ENCODE measurements around the gene CAPN8. TPM values are rescaled to one million over a fixed set of nuclear protein-coding genes. Genes with fewer than 3 reads are reported as not detected.

The CAPN8 gene
- total and polyA plus RNA-seq, 2 donors (not counting 1 experiment from before 2014, with no cell fraction given), result 0.37 to 0.52 TPM

DNA sequence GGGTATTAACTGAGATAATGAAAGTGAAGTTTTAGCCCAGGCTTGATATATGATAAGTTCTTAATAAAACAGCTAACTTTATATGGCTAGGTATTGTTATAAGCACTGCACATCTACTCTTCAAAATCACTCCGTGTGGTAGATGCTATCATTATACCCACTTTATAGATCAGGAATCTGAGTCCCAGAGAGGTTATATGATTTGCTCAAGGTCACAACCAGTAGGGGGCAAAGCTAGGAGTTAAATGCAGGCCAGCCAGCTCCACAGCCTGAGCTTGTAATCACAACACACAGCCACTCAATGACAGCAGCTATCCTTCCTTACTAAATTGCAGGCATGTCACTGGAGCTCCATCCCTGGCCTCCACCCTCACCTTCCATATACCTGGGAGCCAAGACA, 115.8 kb downstream of the CAPN8 start:
- Histone ChIP-seq H3K4me1 (ENCODE audit: control insufficient read depth in 2 of 2, insufficient read depth in 2 of 2, low read length in 2 of 2) (peaks cover 0 to 14% of the 10 kb centered on the region in 2 donors), H3K9me3 (ENCODE audit: control extremely low read depth in 1 of 3, control insufficient read depth in 2 of 3, insufficient read depth in 1 of 3, low read length in 2 of 3) (peaks cover 0 to 3% (median 2%) of the 10 kb centered on the region in 3 donors), H3K4me2 (replicated peaks; ENCODE audit: low read depth, low read length, poor library complexity, severe bottlenecking) (no peak overlapping the region), H4K20me1 (ENCODE audit: control insufficient read depth, insufficient read depth, low read length, poor library complexity, severe bottlenecking) (no peaks in the 10 kb centered on the region), H3K9ac (ENCODE audit: low read length) (no peak overlapping the region), H2AFZ (ENCODE audit: insufficient read depth, low read depth, low read length, poor library complexity, severe bottlenecking) (no peak overlapping the region), H3K4me3 (ENCODE audit: control extremely low read depth in 1 of 5, extremely low read depth in 1 of 5, insufficient read depth in 1 of 5, low read depth in 2 of 5, low read length in 4 of 5) (no peak overlapping the region), H3K79me2 (ENCODE audit: control insufficient read depth, insufficient read depth, low read length) (no peaks in the 10 kb centered on the region), H3K27ac (ENCODE audit: low read length in 2 of 2) (no peak overlapping the region), H3K27me3 (replicated peaks in 1 of 4; ENCODE audit: control extremely low read depth in 1 of 4, control insufficient read depth in 3 of 4, insufficient read depth in 4 of 4, low read length in 3 of 4) (no peaks in the 10 kb centered on the region), H3K36me3 (replicated peaks in 1 of 2; ENCODE audit: control extremely low read depth in 1 of 2, control insufficient read depth in 1 of 2, extremely low read depth in 1 of 2, insufficient read depth in 2 of 2, low read length in 1 of 2) (no peaks in the 10 kb centered on the region)
- Mint-ChIP-seq H3K27me3 (peaks cover 7% of the 10 kb centered on the region), H3K27ac (no peak overlapping the region), H3K4me3 (no peak overlapping the region), H3K4me1 (peaks cover 11% of the 10 kb centered on the region), H3K9me3 (ENCODE audit: insufficient read depth) (peaks cover 3% of the 10 kb centered on the region)
- TF ChIP-seq, protein P1, sequence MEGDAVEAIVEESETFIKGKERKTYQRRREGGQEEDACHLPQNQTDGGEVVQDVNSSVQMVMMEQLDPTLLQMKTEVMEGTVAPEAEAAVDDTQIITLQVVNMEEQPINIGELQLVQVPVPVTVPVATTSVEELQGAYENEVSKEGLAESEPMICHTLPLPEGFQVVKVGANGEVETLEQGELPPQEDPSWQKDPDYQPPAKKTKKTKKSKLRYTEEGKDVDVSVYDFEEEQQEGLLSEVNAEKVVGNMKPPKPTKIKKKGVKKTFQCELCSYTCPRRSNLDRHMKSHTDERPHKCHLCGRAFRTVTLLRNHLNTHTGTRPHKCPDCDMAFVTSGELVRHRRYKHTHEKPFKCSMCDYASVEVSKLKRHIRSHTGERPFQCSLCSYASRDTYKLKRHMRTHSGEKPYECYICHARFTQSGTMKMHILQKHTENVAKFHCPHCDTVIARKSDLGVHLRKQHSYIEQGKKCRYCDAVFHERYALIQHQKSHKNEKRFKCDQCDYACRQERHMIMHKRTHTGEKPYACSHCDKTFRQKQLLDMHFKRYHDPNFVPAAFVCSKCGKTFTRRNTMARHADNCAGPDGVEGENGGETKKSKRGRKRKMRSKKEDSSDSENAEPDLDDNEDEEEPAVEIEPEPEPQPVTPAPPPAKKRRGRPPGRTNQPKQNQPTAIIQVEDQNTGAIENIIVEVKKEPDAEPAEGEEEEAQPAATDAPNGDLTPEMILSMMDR (IDR thresholded peaks at IDR 0.05), result no peak
- TF ChIP-seq EZH2 (IDR thresholded peaks at IDR 0.05; ENCODE audit: borderline replicate concordance, insufficient read depth, low read depth, low read length, poor library complexity, severe bottlenecking), result no peak
- WGBS (ENCODE audit: insufficient coverage), result no CpG with 5 or more reads among the region's 1 CpG
- ChIA-PET CTCF (no interaction called here), POLR2A (no interaction called here)
- intact Hi-C loops (cut with micrococcal nuclease), result no loop called here
- DNase-seq (no peak), ATAC-seq (ENCODE audit: low read depth) (no peak)

DNA sequence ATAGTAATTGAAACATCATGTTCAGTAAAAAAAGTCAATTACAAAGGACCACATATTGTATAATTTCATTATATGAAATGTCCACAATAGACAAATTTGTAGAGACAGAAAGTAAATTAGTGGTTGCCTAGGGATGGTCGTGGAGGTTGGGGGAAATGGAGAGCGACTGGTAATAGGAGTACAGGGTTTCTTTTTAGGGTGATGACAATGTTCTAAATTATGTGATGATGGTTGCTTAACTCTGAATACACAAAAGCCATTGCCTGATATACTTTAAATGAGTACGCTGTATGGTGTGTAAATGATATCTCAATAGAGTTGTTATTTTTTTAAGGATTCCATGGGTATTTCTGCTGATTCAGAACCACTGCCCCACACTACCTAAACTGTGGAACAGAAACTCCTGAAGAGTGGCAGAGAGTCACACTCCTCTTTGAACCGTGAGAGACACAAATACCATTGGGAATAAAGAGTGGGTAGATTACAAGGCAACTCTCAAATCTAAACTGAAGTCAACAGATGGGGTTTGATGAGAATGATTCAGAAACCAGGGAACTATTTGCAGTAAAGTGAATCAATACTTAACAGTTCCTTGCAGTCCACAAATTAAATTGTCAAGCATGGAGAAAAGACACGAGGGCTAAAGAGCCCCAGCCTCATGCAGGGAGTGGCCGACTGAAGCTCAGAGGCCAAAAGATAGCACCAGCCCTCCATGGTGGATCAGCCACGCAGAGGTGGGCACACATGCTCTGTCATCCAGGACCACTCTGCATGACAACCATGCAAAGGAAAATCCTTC, 118.0 kb downstream of the CAPN8 start:
- Histone ChIP-seq H3K9me3 (ENCODE audit: control extremely low read depth in 1 of 3, control insufficient read depth in 2 of 3, insufficient read depth in 1 of 3, low read length in 2 of 3) (peaks cover 0 to 3% (median 2%) of the 10 kb centered on the region in 3 donors), H3K9ac (ENCODE audit: low read length) (no peak overlapping the region), H3K4me1 (ENCODE audit: control insufficient read depth in 2 of 2, insufficient read depth in 2 of 2, low read length in 2 of 2) (peaks cover 0 to 14% of the 10 kb centered on the region in 2 donors), H3K4me3 (ENCODE audit: control extremely low read depth in 1 of 5, extremely low read depth in 1 of 5, insufficient read depth in 1 of 5, low read depth in 2 of 5, low read length in 4 of 5) (no peak overlapping the region), H3K27ac (ENCODE audit: low read length in 2 of 2) (no peak overlapping the region), H3K4me2 (replicated peaks; ENCODE audit: low read depth, low read length, poor library complexity, severe bottlenecking) (no peak overlapping the region), H4K20me1 (ENCODE audit: control insufficient read depth, insufficient read depth, low read length, poor library complexity, severe bottlenecking) (no peaks in the 10 kb centered on the region), H3K36me3 (replicated peaks in 1 of 2; ENCODE audit: control extremely low read depth in 1 of 2, control insufficient read depth in 1 of 2, extremely low read depth in 1 of 2, insufficient read depth in 2 of 2, low read length in 1 of 2) (no peaks in the 10 kb centered on the region), H3K27me3 (replicated peaks in 1 of 4; ENCODE audit: control extremely low read depth in 1 of 4, control insufficient read depth in 3 of 4, insufficient read depth in 4 of 4, low read length in 3 of 4) (no peaks in the 10 kb centered on the region), H3K79me2 (ENCODE audit: control insufficient read depth, insufficient read depth, low read length) (no peaks in the 10 kb centered on the region), H2AFZ (ENCODE audit: insufficient read depth, low read depth, low read length, poor library complexity, severe bottlenecking) (no peak overlapping the region)
- no peak for ATAC-seq (ENCODE audit: low read depth)
- WGBS (ENCODE audit: insufficient coverage), result 56% methylated on average over 3 of the region's 7 CpGs
- ChIA-PET POLR2A (no interaction called here), CTCF (no interaction called here)
- H3K4me1 Mint-ChIP-seq, result peaks cover 11% of the 10 kb centered on the region
- H3K9me3 Mint-ChIP-seq (ENCODE audit: insufficient read depth), result peaks cover 3% of the 10 kb centered on the region
- no peak overlapping the region for H3K4me3 Mint-ChIP-seq
- peaks cover 7% of the 10 kb centered on the region for H3K27me3 Mint-ChIP-seq
- no peak for DNase-seq
- intact Hi-C loops (cut with micrococcal nuclease), result no loop called here
- H3K27ac Mint-ChIP-seq, result no peak overlapping the region
- TF ChIP-seq, protein P1 (IDR thresholded peaks at IDR 0.05), result no peak
- TF ChIP-seq EZH2 (IDR thresholded peaks at IDR 0.05; ENCODE audit: borderline replicate concordance, insufficient read depth, low read depth, low read length, poor library complexity, severe bottlenecking), result no peak

All from B cell (primary cell).